Occipital lobe (tissue), 2 donors: ENCODE measurements around the gene CDC42BPB. TPM values are rescaled to one million over a fixed set of nuclear protein-coding genes. Genes with fewer than 3 reads are reported as not detected.

Experiments
- DNase-seq: peaks from one replicate; lab custom pipeline; 2025; lab: John Stamatoyannopoulos, UW
- total RNA-seq: library from RNA; depleted of rRNA; stranded (reverse); fragments of >200 nt; gene quantifications from one replicate; pipeline ENCODE4 v1.2.3, GENCODE V29; 2014

CDC42BPB gene
- total RNA-seq, 1 donor from 2014 or later = 76.4 TPM

- no peak for DNase-seq
These were observed 40.8 kb downstream of the CDC42BPB start for GRCh38 chr14:103016594-103016993.

- no peak for DNase-seq
These were observed 41.3 kb downstream of the CDC42BPB start for GRCh38 chr14:103016071-103016470.

GRCh38 chr14:103015426-103015825 lies 41.9 kb downstream of the CDC42BPB start:
- DNase-seq = no peak

- no peak for DNase-seq
These were observed 42.7 kb downstream of the CDC42BPB start for GRCh38 chr14:103014466-103015228.

GRCh38 chr14:103013028-103013427 lies 44.3 kb downstream of the CDC42BPB start:
- no peak for DNase-seq

GRCh38 chr14:103009559-103009958 lies 47.8 kb downstream of the CDC42BPB start:
- no peak for DNase-seq

GRCh38 chr14:103008768-103009357 lies 48.5 kb downstream of the CDC42BPB start:
- DNase-seq = no peak

- DNase-seq = no peak
These were observed 49.2 kb downstream of the CDC42BPB start for GRCh38 chr14:103008126-103008525.

GRCh38 chr14:103007555-103007954 lies 49.8 kb downstream of the CDC42BPB start:
- DNase-seq = peak; percentile 76

GRCh38 chr14:103006991-103007520 lies 50.3 kb downstream of the CDC42BPB start:
- no peak for DNase-seq

- DNase-seq = no peak
These were observed 51.2 kb downstream of the CDC42BPB start for GRCh38 chr14:103006106-103006505.

GRCh38 chr14:103003850-103004249 lies 53.5 kb downstream of the CDC42BPB start:
- DNase-seq = no peak

GRCh38 chr14:103003351-103003615 lies 54.1 kb downstream of the CDC42BPB start:
- no peak for DNase-seq

GRCh38 chr14:103002578-103003350 lies 54.6 kb downstream of the CDC42BPB start:
- DNase-seq = no peak

GRCh38 chr14:103001651-103002396 lies 55.5 kb downstream of the CDC42BPB start:
- DNase-seq = no peak

- no peak for DNase-seq
These were observed 56.1 kb downstream of the CDC42BPB start for GRCh38 chr14:103001226-103001625.

- DNase-seq = no peak
These were observed 56.9 kb downstream of the CDC42BPB start for GRCh38 chr14:103000291-103000921.

GRCh38 chr14:102999227-102999895 lies 58.0 kb downstream of the CDC42BPB start:
- DNase-seq = no peak

- DNase-seq = no peak
These were observed 59.0 kb downstream of the CDC42BPB start for GRCh38 chr14:102998393-102998792.

- DNase-seq = no peak
These were observed 60.4 kb downstream of the CDC42BPB start for GRCh38 chr14:102996941-102997340.

- no peak for DNase-seq
These were observed 62.7 kb downstream of the CDC42BPB start for GRCh38 chr14:102994689-102995088.
